DMS153 (cell line): ENCODE results near the gene PIH1D1.

Experiments
- DNase-seq: peaks from one replicate; lab custom pipeline; 2025; lab: John Stamatoyannopoulos, UW

PIH1D1 gene

DNA sequence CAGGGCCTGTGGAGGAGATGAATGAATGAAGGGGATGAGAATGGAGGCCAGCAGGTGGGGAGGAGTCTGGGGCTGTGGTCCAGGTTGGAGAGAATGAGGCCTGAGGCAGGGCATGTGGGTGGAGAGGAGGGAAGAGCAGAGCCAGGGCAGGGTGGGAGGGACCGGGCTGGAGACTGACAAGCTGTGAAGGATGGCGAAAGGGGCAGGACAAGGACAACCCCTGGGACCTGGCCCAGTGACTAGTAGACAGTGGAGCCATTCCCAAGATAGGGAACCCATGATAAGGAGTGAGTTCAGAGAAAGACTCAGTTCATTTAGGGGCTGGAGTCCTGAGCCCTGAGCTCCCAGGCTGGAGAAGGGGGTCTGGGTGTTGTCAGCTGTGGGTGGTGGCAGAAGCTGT is 31.4 kb downstream of the PIH1D1 start:
- DNase-seq = no peak

DNA sequence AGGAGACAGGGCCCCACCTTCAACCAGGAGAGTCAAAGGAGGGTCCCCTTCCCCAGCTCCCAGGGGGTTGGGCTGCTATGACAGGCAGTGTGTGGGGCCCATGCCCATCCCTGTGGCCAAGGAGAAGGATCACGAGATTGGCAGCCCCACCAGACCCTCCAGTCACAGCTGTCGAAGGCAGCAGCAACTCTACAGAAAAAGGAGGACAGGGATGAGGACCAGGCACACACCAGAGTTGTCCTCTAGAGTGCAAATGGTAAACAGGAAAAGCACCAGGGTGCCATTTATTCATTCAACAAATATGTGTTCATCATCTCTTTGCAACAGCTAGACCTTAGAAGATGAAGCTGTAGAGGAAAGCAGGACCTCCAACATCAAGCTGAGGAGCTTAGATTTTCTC is 32.4 kb downstream of the PIH1D1 start:
- no peak for DNase-seq

DNA sequence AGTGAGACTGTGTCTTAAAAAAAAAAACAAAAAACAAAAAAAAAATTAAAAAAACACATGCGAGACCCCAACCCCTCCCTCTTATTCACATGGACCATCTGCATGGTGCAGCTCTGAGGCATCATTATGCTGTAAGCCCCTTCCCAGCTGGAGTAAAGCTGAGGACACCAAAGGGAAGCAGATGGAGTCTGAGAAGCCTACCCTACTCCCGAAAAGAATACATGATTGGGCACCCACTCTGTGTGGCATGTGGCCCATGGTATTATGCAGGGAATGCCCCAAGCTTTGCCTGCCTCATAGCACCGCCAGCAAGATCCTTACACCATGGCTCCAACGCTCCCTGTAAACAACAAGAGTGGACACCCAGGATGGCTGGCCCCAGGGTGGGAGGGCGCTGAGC is 33.1 kb downstream of the PIH1D1 start:
- no peak for DNase-seq

- no peak for DNase-seq
Observed at GRCh38 chr19:49417088-49417487, 34.5 kb downstream of the PIH1D1 start.

- DNase-seq = no peak
Observed at GRCh38 chr19:49415810-49416200, 35.8 kb downstream of the PIH1D1 start.

- no peak for DNase-seq
Observed at GRCh38 chr19:49415102-49415809, 36.4 kb downstream of the PIH1D1 start.

GRCh38 chr19:49414256-49414655 is 37.4 kb downstream of the PIH1D1 start:
- DNase-seq = no peak

DNA sequence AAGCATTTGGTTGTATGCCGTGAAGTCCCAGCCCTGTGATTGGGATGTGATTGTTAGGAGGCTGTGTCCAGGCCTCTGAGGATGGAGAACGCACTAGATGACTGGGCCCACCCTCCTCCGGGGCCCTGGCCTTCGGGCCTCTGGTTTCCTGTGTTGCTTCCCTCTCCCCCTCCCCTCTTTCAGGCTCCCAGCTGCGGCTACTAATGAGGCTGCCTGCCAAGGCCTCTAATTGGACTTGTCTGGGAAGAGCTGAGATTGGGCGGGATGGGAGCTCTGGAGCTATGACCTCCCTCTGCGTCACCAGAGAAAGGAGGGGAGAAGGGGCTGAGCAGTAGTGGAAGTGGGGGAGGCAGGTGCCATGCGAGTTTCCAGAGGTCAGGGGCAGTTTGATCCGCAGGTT is 38.3 kb downstream of the PIH1D1 start:
- DNase-seq = no peak

GRCh38 chr19:49411681-49412326 is 39.8 kb downstream of the PIH1D1 start:
- no peak for DNase-seq

- DNase-seq = no peak
Observed at GRCh38 chr19:49409441-49410029, 42.1 kb downstream of the PIH1D1 start.

GRCh38 chr19:49408816-49409440 is 42.7 kb downstream of the PIH1D1 start:
- no peak for DNase-seq

- no peak for DNase-seq
Observed at GRCh38 chr19:49407482-49408015, 44.1 kb downstream of the PIH1D1 start.

GRCh38 chr19:49407079-49407478 is 44.5 kb downstream of the PIH1D1 start:
- DNase-seq = no peak

- DNase-seq = peak; percentile 59
Observed at GRCh38 chr19:49403404-49404187, 48.0 kb downstream of the PIH1D1 start.

DNA sequence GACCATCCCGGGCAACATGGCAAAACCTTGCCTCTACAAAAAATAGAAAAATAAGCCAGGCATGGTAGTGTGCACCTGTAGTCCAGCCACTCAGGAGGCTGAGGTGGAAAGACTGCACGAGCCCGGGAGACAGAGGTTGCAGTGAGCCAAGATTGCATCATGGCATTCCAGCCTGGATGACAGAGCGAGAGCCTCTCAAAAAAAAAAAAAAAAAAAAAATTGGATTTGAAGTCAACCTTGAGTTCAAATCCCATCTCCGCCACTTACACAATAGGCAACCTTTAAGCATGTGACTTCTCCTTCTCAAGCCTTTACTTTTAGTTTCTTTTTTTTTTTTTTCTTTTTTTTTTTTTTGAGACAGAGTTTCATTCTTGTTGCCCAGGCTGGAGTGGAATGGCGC is 51.6 kb downstream of the PIH1D1 start:
- no peak for DNase-seq

DNA sequence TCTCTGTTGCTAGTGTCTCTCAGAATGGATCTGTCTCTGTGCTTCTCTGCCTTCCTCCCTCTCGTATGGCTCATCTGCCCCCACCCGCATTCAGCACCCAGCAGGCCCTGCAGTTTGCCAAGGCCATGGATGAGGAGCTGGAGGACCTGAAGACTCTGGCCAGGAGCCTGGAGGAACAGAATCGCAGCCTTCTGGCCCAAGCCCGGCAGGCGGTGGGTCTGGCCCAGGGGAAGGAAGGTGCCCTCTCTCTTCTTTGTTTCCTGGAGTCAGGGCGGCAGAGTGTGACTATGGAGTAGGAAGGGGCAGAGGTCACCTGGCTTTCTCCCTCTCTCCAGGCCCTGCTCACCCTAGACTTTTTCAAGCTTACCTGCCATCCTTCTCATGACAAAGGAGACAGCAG is 52.7 kb downstream of the PIH1D1 start:
- no peak for DNase-seq

DNA sequence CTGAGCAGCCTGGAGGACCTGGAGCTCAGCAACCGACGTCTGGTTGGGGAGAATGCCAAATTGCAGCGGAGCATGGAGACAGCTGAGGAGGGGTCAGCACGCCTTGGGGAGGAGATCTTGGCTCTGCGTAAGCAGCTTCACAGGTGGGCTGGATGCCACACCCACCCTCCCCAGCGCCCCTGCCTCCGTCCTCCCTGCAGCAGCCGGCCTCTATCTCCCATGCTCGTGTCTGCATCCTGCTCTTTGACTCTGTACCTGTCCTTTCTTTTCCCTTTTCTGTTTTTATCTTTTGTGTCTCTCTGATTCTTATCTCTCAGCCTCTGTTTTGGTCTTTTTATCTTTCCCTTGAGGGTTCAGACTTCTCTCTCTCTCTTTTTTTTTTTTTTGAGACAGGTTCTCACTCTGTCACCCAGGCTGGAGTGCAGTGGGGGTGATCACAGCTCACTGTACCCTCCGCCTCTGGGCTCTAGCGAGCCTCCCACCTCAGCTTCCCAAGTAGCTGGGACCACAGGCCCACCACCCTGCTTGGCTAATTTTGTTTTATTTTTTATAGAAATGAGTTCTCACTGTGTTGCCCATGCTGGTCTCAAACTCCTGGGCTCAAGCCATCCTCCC is 53.5 kb downstream of the PIH1D1 start:
- no peak for DNase-seq

GRCh38 chr19:49396738-49397505 is 54.7 kb downstream of the PIH1D1 start:
- DNase-seq = no peak
